Measurements from ENCODE around the gene MAGEA2B. TPM values are rescaled to one million over a fixed set of nuclear protein-coding genes. Genes with fewer than 3 reads are reported as not detected.
"Not testable (repeated sequence)": the region's sequence is repeated elsewhere in the genome, so short reads cannot be mapped to it uniquely, and the experiment has no call there.

Gene MAGEA2B, protein sequence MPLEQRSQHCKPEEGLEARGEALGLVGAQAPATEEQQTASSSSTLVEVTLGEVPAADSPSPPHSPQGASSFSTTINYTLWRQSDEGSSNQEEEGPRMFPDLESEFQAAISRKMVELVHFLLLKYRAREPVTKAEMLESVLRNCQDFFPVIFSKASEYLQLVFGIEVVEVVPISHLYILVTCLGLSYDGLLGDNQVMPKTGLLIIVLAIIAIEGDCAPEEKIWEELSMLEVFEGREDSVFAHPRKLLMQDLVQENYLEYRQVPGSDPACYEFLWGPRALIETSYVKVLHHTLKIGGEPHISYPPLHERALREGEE
- not detected for total RNA-seq
- not detected for polyA plus RNA-seq
- long read RNA-seq, donor 1 = 0 reads
- long read RNA-seq, donor 2 = 0 reads

DNA sequence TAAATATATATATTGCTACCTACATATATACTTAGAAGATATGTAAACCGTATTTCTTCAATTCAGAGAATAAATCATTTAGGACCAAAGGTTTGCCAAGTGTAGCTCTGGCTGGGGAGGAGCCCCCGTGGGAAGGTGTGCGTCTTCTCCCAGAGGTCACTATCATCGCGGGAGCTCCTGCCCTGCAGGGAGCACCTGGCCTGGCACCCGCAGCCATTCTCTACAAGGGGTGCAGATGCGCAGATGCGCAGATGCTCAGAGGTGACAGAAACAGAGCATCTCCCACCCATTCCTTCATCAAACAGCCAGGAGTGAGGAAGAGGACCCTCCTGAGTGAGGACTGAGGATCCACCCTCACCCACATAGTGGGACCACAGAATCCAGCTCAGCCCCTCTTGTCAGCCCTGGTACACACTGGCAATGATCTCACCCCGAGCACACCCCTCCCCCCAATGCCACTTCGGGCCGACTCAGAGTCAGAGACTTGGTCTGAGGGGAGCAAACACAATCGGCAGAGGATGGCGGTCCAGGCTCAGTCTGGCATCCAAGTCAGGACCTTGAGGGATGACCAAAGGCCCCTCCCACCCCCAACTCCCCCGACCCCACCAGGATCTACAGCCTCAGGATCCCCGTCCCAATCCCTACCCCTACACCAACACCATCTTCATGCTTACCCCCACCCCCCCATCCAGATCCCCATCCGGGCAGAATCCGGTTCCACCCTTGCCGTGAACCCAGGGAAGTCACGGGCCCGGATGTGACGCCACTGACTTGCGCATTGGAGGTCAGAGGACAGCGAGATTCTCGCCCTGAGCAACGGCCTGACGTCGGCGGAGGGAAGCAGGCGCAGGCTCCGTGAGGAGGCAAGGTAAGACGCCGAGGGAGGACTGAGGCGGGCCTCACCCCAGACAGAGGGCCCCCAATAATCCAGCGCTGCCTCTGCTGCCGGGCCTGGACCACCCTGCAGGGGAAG lies at the start of gene MAGEA2B:
TSS of gene MAGEA2B (plus strand) at position 814 of the 973 bp plus-strand sequence. CDS start 2,479 bp downstream, outside the sequence.
- no CpG with 5 or more reads among the region's 35 CpGs for WGBS, 5 donors
- H3K4me3 ChIP-seq; H3K9me3 ChIP-seq; H3K27me3 ChIP-seq (replicated peaks in 1 of 7); H3K4me1 ChIP-seq; intact Hi-C loops (cut with DNase I; ENCODE audit: low total_unique reads); H3K36me3 ChIP-seq; DNase-seq; H3K27ac ChIP-seq: not testable (repeated sequence)

DNA sequence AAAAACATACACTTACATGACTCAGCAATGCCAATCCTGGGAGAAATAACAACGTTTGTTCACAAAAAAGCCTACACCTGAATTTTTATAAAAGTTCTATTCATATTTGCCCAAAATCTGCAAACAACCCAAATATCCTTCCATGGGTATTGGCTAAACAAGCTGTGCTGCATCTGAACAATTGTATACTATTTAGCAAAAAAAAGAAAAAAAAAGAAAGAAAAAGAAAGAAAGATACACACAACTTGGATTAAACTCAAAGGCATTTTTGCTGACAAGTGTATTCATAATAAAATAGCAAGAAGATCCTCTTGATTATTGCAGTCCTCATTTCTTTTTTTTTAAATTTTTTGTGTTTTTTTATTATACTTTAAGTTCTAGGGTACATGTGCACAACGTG lies 40.3 kb upstream of the MAGEA2B start:
- no peak overlapping the region for H3K4me3 ChIP-seq
- peaks cover 0 to 14% (median 0%) of the 10 kb centered on the region in 8 donors for H3K9me3 ChIP-seq
- no peaks in the 10 kb centered on the region for H3K36me3 ChIP-seq
- intact Hi-C loops (cut with DNase I; ENCODE audit: low total_unique reads) = no loop called here
- WGBS, 5 donors = 64 to 79% (median 72%) methylated on average over 2 of the region's 2 CpGs
- TF ChIP-seq, protein P1, sequence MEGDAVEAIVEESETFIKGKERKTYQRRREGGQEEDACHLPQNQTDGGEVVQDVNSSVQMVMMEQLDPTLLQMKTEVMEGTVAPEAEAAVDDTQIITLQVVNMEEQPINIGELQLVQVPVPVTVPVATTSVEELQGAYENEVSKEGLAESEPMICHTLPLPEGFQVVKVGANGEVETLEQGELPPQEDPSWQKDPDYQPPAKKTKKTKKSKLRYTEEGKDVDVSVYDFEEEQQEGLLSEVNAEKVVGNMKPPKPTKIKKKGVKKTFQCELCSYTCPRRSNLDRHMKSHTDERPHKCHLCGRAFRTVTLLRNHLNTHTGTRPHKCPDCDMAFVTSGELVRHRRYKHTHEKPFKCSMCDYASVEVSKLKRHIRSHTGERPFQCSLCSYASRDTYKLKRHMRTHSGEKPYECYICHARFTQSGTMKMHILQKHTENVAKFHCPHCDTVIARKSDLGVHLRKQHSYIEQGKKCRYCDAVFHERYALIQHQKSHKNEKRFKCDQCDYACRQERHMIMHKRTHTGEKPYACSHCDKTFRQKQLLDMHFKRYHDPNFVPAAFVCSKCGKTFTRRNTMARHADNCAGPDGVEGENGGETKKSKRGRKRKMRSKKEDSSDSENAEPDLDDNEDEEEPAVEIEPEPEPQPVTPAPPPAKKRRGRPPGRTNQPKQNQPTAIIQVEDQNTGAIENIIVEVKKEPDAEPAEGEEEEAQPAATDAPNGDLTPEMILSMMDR (IDR thresholded peaks at IDR 0.05 in 8 of 11, conservative IDR thresholded peaks at IDR 0.05 in 3 of 11) = no peak
- TF ChIP-seq POLR2A (IDR thresholded peaks at IDR 0.05) (no peak), POLR2AphosphoS5 (IDR thresholded peaks at IDR 0.05) (no peak)
- DNase-seq = no peak
- no peak overlapping the region for H3K27ac ChIP-seq
- H3K4me1 ChIP-seq = no peaks in the 10 kb centered on the region
- H3K27me3 ChIP-seq (replicated peaks in 1 of 7) = peaks cover 0 to 7% (median 0%) of the 10 kb centered on the region in 7 donors

DNA sequence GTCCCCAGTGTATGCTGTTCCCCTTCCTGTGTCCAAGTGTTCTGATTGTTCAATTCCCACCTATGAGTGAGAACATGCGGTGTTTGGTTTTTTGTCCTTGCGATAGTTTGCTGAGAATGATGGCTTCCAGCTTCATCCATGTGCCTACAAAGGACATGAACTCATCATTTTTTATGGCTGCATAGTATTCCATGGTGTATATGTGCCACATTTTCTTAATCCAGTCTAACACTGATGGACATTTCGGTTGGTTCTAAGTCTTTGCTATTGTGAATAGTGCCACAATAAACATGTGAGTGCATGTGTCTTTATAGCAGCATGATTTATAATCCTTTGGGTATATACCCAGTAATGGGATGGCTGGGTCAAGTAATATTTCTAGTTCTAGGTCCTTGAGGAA lies 39.8 kb upstream of the MAGEA2B start:
- H3K36me3 ChIP-seq; H3K4me1 ChIP-seq; H3K27ac ChIP-seq; DNase-seq; H3K27me3 ChIP-seq (replicated peaks in 1 of 7); intact Hi-C loops (cut with DNase I; ENCODE audit: low total_unique reads); H3K4me3 ChIP-seq: not testable (repeated sequence)
- WGBS, 5 donors = 84 to 97% (median 86%) methylated on average over 3 of the region's 3 CpGs
- peaks cover 0 to 14% (median 0%) of the 10 kb centered on the region in 8 donors for H3K9me3 ChIP-seq

DNA sequence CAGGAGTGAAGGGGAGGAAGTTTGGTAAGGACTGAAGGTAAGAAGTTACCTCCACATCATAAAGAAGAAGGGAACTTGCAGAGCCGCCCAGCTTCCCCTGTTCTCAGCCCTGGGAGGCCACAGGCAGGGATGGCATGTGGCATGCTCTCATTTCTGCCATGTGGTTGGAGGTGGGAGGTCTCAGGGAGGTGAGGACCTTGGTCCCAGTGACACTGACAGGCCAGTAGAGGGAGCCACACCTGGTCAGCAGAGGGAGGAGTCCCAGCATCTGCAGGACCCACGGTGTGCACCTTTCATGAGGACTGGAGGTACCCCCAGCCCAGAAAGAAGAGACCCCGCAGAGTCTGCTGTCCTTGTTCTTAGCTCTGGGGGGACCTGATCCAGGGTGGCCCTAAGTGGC lies 33.4 kb upstream of the MAGEA2B start:
- H3K4me3 ChIP-seq; DNase-seq; H3K36me3 ChIP-seq; H3K27ac ChIP-seq; H3K27me3 ChIP-seq (replicated peaks in 1 of 7); H3K9me3 ChIP-seq; H3K4me1 ChIP-seq; intact Hi-C loops (cut with DNase I; ENCODE audit: low total_unique reads): not testable (repeated sequence)
- WGBS, 5 donors = no CpG with 5 or more reads among the region's 3 CpGs

- H3K9me3 ChIP-seq; H3K36me3 ChIP-seq; H3K27ac ChIP-seq; intact Hi-C loops (cut with DNase I; ENCODE audit: low total_unique reads); H3K4me1 ChIP-seq; DNase-seq; H3K27me3 ChIP-seq (replicated peaks in 1 of 7); H3K4me3 ChIP-seq: not testable (repeated sequence)
- 67 to 91% (median 75%) methylated on average over 2 to 4 of the region's 34 CpGs; no CpG with 5 or more reads in 2 of the 5 donors for WGBS, 5 donors
Measured at GRCh38 chrX:152697952-152698931, 16.2 kb upstream of the MAGEA2B start, which contains the start of gene MAGEA3. MAGEA3 (plus strand) TSS chrX:152698794; CDS start chrX:152700833, 2,039 bp downstream.

DNA sequence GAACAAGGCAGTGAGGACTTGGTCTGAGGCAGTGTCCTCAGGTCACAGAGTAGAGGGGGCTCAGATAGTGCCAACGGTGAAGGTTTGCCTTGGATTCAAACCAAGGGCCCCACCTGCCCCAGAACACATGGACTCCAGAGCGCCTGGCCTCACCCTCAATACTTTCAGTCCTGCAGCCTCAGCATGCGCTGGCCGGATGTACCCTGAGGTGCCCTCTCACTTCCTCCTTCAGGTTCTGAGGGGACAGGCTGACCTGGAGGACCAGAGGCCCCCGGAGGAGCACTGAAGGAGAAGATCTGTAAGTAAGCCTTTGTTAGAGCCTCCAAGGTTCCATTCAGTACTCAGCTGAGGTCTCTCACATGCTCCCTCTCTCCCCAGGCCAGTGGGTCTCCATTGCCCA lies 14.0 kb upstream of the MAGEA2B start:
- H3K4me1 ChIP-seq; H3K9me3 ChIP-seq; intact Hi-C loops (cut with DNase I; ENCODE audit: low total_unique reads); H3K4me3 ChIP-seq; H3K36me3 ChIP-seq; H3K27ac ChIP-seq; H3K27me3 ChIP-seq (replicated peaks in 1 of 7): not testable (repeated sequence)
- 78 to 91% (median 86%) methylated on average over 1 to 4 of the region's 5 CpGs; no CpG with 5 or more reads in 1 of the 5 donors for WGBS, 5 donors
- peak; percentile 71 for DNase-seq

GRCh38 chrX:152706500-152706899 lies 7.9 kb upstream of the MAGEA2B start:
- H3K4me1 ChIP-seq; H3K36me3 ChIP-seq; H3K27ac ChIP-seq; H3K9me3 ChIP-seq; intact Hi-C loops (cut with DNase I; ENCODE audit: low total_unique reads); H3K27me3 ChIP-seq (replicated peaks in 1 of 7); H3K4me3 ChIP-seq; DNase-seq: not testable (repeated sequence)
- 72 to 92% (median 84%) methylated on average over 2 to 4 of the region's 7 CpGs; no CpG with 5 or more reads in 1 of the 5 donors for WGBS, 5 donors

DNA sequence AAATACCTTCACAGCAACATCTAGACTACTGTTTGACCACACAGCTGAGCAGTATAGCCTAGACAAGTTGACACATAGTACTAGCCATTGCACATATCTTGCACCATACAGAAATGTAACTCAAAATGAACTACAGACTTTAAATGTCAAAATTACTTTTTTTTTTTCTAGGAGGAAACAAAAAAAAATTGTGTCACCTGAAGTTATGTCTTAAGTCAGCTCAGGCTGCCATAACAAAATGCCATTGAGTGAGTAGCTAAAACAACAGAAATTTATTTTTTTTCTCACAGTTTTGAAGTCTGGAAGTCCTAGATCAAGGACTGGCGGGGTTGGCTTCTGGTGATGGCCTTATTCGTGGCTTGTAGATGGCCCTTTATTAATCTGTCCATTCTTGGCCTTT lies 5.3 kb upstream of the MAGEA2B start, which contains the start of gene CSAG2:
TSS of gene CSAG2 (minus strand) at position 101 of the 400 bp plus-strand sequence. CDS start 161 bp downstream, outside the sequence.
- H3K9me3 ChIP-seq; intact Hi-C loops (cut with DNase I; ENCODE audit: low total_unique reads): not testable (repeated sequence)
- no CpG with 5 or more reads among the region's 2 CpGs for WGBS, 5 donors

More for the DNA sequence above, 5.3 kb upstream of the MAGEA2B start, which contains the start of gene CSAG2:
- not testable (repeated sequence) for H3K27ac ChIP-seq; H3K27me3 ChIP-seq (replicated peaks in 1 of 7); H3K36me3 ChIP-seq; H3K4me1 ChIP-seq; DNase-seq; H3K4me3 ChIP-seq
